GM19395 (cell line): ENCODE measurements around the gene BEST3.
"Not testable (repeated sequence)": the region's sequence is repeated elsewhere in the genome, so short reads cannot be mapped to it uniquely, and the experiment has no call there.

Experiments
- ATAC-seq: cut with Tn5 transposase; IDR thresholded peaks from one replicate; pipeline ENCODE4 v1.9.1; 2021; ENCODE audit warnings: mild to moderate bottlenecking, moderate library complexity; ENCODE audit not compliant: unreplicated experiment

The BEST3 gene

DNA sequence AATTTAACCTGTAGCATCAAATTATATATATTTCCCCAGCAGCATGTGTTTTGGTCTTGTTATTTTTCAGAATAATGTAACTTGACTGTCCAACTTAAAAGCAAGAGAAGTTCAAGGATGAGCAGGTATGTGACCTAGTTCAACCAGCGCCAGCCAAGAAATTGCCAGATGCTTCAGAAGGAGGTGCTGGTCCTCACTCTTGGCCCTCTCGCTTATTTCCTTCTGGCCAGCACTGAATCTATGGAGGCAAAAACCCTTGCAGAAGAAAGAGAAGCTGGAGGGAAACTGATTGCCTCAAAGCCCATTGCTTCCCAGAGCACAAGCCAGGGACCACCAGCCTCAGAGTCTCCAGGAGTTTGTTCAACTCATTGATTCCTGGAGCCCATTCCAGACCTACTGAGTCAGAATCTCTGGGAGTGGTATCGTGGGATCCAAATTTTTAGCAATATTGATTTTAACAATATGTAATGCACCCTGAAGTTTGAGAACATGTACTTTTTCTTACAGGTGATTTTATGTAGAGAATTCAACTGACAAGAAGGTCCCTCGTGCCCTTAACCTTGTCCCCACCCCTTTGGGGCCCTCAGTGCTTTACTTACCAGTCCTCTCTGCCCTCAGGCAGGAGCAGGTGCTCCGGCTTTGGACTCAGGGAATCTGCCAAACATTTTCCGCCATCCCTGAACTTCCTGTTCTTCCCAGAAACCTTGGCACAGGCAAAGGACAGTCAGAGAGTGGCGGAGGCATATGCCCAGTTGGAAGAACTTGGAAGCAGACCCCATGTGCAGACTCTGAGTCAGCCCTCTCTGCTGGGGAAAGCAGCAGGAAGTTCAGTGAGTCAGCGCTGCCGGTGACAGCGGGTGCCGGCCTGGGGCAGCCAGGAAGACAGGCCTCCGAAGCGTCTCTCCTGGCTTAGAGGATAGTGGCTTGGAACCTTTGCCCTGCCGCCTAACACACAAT is 10.4 kb downstream of the BEST3 start:
- ATAC-seq: peak; percentile 59

DNA sequence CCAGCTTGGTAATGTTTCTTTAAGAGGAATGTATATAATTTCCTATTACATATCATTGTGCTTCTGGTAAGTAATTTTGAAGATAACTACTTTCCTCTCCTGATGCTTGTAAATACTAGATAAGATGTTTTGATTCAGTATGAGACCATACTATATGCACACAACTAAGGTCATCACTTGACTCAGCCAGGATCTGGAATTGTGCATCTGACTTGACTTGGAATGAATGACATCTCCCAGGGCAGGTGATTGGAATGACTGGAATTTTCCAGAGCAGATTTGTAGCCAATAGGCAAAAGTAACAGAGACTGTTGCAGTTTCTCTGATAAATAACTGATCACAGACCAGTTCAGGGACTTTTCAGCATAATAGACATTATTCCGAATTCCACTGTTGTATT is 11.1 kb downstream of the BEST3 start:
- ATAC-seq: no peak

DNA sequence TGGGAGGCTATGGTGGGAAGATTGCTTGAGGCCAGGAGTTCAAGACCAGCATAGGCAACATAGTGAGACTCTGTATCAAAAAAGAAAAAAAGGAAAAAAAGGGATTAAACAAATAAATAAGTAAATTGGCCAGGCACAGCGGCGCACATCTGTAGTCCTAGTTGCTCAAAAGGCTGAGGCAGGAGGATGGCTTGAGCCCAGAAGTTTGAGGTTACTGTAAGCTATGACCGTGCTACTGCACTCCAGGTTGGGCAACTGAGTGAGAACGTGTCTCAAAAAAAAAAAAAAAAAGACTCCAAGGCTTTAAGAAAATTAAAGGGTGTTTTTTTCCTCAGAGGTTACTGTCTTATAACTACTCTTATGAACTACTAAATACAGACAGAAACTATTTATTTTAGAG is 11.7 kb downstream of the BEST3 start:
- ATAC-seq: no peak

- peak; percentile 57 for ATAC-seq
These were observed 12.4 kb downstream of the BEST3 start for GRCh38 chr12:69686731-69687130.

DNA sequence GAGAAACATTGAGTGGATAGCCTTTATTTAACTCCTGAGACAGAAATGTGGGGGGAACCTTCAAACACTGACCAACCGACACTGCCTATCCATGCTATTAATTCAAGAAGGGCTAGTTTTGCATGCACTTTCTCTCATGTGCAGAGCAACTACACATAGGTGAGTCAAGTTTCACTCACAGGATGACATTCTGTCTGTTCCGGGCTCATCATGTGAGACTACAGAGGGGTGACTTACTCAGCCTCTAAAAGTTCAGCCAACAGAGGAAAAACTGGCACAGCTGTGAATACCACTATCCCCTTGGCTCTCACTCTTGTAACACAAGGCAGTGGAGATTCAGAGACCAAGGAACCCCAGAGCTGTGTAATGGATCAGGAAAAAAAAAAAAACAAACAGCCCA is 13.3 kb downstream of the BEST3 start:
- ATAC-seq: peak; percentile 62

GRCh38 chr12:69684466-69684865 is 14.6 kb downstream of the BEST3 start:
- ATAC-seq: no peak

- no peak for ATAC-seq
These were observed 16.9 kb downstream of the BEST3 start for GRCh38 chr12:69682110-69682755.

DNA sequence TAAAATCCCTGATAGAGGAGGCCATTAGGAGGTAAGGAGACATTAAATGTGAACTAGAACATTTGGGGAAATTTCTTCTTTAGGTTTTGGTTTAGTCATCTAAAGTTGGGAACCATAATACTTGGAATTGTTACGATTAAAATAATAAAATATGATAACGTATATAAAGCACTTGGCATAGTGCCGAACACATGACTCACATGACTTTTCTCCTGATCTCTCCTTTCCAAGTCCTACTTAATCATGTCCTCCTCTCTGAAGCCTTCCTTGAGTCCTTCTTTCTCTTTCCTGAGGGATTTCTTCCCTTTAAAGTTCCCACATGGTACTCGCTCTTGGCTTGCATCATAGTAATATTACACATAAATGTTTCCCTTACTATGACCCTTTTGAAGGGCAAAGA is 20.0 kb downstream of the BEST3 start:
- no peak for ATAC-seq

DNA sequence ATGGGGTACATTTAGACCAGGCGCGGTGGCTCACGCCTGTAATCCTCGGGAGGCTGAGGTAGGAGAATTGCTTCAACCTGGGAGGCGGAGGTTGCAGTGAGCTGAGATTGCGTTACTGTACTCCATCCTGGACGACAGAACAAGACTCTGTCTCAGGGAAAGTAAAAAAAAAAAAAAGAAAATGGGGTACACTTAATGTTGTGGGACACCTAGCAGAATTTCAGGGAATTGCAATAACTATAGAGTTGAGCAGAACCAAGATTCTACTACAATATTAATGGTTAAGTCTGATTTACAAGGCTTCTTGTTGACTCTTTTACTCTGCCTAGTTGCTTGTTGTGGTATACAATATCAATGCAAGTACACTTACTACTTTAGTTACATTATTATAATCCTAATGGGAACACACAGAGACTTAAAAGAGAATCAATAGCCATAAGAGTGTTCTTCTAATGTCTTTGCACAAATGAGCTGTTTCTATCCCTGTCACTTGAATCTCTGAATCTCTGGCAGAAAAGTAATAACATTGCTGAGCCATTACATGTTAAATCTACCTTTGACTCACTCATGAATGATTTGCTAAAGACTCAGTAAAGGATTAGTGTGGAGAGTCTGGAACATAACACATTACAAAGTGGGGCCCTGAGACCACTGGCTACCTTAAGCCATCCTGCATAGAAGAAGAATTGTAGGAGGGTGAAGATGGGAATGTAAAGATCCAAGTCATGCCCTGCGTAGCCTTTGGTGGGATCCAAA is 22.7 kb downstream of the BEST3 start:
- no peak for ATAC-seq

DNA sequence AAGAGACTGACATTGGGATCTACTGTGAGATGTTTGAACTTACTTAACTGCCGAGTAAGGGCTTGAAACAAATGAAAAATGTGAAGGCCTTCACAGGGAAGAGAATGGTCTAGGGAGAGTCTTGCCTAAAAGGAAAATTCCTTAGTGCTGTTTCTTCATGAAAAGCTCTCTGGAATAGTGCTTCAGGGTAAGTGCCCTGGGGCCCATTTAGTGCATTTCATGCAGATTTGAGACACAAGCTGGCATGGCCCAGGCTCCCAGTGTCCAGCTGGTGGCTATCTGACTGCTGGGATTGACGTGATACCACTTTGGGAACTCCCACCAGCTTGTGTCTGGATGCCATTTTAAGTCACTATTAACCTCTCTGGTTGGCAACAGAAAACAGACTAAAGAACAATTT is 26.9 kb downstream of the BEST3 start:
- ATAC-seq: no peak

- ATAC-seq: no peak
These were observed 27.5 kb downstream of the BEST3 start for GRCh38 chr12:69671597-69671996.

- ATAC-seq: no peak
These were observed 32.3 kb downstream of the BEST3 start for GRCh38 chr12:69666798-69667197.

DNA sequence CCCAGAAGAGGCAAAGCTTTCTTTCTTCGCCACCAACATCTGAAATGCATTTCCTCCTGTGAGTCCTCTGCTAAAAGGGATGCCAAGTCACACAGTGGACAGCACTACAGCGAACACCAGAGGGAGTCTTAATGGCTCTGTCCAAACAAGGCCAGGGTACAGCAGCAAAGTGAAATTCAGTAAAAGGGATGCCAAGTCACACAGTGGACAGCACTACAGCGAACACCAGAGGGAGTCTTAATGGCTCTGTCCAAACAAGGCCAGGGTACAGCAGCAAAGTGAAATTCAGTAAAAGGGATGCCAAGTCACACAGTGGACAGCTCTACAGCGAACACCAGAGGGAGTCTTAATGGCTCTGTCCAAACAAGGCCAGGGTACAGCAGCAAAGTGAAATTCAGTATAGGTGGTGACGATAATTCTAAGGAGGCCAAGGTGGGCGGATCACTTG is 34.1 kb downstream of the BEST3 start:
- not testable (repeated sequence) for ATAC-seq

GRCh38 chr12:69663726-69664125 is 35.4 kb downstream of the BEST3 start:
- ATAC-seq: no peak

DNA sequence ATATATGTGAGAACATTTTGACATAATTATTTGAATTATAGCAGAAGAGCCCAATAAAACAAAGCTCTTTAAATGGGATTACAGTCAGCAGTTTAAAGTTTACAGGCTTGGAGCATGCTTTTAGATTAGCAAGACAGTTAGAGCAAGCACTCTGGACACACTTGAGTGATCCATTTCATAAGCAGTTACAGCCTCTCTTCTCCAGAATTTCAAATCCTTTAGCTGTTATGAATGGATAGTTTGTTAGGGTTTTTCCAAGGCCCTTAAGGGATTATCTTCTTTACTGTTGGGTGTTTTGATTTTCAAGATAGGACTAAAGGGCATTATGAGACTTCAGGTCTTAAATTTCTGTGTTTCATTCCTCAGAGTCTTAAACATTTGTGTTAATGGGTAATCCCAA is 36.3 kb downstream of the BEST3 start:
- no peak for ATAC-seq

DNA sequence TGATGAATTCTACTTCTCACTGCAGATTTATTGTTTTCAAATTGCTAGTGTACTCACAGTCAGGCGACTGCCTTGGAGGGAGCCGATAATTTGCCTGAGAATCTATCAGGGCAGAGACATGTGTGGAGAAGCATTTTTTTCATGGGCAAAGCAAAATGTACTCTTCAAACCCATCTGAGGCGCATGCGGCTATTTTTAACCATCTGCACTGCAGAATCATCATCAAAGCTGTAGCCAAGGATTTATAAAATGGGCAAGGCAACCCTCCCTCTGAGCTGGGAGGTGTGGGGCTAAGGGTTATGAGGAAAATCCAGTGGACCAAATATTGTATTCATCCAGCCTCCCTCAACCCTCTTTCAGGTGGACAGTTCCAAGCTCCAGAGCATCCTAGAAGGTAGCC is 37.7 kb downstream of the BEST3 start:
- ATAC-seq: no peak

- ATAC-seq: no peak
These were observed 38.8 kb downstream of the BEST3 start for GRCh38 chr12:69660164-69660863.

- ATAC-seq: no peak
These were observed 40.9 kb downstream of the BEST3 start for GRCh38 chr12:69658203-69658602.

DNA sequence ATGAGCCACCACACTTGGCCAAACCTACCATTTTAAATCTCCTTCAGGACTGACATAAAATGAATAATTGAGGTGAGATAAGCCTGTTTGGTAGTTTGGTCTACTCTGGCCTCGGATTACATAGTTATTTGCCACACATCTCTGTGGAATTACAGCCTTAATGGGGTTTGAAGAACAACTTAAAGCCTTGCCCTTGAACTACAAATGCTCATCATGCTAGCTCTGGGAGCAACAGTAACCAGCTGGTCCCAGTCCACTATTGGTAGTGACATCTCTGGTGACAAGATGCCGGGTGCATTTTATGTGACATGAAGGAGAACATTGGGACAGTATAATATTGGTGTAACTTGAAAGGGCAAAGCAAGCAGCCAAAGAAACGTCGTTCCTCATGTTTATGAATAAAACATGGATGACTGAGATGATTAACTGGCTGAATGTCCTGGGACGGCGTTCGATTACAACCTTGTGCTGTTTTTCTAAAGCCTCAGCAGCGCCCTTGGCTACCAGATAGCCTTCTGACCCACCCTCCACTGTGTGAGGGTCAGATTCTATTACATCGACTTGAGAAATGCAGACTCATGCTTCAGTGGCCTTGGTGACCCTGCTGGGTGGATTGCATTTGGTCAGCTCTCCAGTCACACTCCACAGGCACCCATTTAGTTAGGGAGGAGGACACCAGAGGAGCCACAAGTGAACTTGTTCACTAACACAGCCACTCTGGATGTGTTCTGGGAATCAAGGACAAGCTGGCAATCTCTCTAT is 41.5 kb downstream of the BEST3 start:
- ATAC-seq: no peak
